ENCODE measurements around the gene PPP1R15A. TPM values are rescaled to one million over a fixed set of nuclear protein-coding genes. Genes with fewer than 3 reads are reported as not detected.

The PPP1R15A gene
- total and polyA plus RNA-seq, 2 of the 8 experiments (the other 6 are each of a cell fraction or from before 2014, with no cell fraction given) = 4.1 to 14.0 TPM

DNA sequence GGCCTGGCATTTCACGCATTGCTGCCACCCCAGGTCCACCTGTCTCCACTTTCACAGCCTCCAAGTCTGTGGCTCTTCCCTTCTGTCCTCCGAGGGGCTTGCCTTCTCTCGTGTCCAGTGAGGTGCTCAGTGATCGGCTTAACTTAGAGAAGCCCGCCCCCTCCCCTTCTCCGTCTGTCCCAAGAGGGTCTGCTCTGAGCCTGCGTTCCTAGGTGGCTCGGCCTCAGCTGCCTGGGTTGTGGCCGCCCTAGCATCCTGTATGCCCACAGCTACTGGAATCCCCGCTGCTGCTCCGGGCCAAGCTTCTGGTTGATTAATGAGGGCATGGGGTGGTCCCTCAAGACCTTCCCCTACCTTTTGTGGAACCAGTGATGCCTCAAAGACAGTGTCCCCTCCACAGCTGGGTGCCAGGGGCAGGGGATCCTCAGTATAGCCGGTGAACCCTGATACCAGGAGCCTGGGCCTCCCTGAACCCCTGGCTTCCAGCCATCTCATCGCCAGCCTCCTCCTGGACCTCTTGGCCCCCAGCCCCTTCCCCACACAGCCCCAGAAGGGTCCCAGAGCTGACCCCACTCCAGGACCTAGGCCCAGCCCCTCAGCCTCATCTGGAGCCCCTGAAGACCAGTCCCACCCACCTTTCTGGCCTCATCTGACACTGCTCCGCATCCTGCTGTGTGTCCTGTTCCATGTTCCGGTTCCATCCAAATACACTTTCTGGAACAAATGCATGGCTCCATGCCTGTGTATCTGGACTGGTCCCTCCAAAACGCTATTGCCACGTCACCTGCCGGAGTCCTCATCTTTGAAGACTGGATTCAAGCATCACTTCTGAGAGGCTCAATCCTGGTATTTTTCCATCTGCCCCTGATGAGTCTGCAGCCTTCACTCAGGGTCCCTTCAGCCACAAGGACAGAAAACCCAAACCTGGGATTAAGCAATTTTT, 50.6 kb downstream of the PPP1R15A start (continued):
- no peak for TF ChIP-seq FOSL1 (IDR thresholded peaks at IDR 0.05; ENCODE audit: insufficient read depth, low read depth, low read length)
- TF ChIP-seq RFX5 (IDR thresholded peaks at IDR 0.05; ENCODE audit: borderline replicate concordance, low read depth, low read length) = no peak
- no peak for TF ChIP-seq CHD1 (IDR thresholded peaks at IDR 0.05; ENCODE audit: low read depth, low read length)
- no peak for TF ChIP-seq RXRA (IDR thresholded peaks at IDR 0.05; ENCODE audit: insufficient read depth, low read depth, low read length)
- TF ChIP-seq YY1 (IDR thresholded peaks at IDR 0.05; ENCODE audit: low read depth, low read length) = no peak
- TF ChIP-seq, protein P1, sequence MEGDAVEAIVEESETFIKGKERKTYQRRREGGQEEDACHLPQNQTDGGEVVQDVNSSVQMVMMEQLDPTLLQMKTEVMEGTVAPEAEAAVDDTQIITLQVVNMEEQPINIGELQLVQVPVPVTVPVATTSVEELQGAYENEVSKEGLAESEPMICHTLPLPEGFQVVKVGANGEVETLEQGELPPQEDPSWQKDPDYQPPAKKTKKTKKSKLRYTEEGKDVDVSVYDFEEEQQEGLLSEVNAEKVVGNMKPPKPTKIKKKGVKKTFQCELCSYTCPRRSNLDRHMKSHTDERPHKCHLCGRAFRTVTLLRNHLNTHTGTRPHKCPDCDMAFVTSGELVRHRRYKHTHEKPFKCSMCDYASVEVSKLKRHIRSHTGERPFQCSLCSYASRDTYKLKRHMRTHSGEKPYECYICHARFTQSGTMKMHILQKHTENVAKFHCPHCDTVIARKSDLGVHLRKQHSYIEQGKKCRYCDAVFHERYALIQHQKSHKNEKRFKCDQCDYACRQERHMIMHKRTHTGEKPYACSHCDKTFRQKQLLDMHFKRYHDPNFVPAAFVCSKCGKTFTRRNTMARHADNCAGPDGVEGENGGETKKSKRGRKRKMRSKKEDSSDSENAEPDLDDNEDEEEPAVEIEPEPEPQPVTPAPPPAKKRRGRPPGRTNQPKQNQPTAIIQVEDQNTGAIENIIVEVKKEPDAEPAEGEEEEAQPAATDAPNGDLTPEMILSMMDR (IDR thresholded peaks at IDR 0.05; ENCODE audit: control extremely low read depth in 1 of 3, insufficient read depth in 1 of 3, low read depth in 1 of 3, low read length in 3 of 3) = no peak
- no peak for TF ChIP-seq JUN (IDR thresholded peaks at IDR 0.05; ENCODE audit: low read depth, low read length)
- TF ChIP-seq RAD21 (IDR thresholded peaks at IDR 0.05 in 1 of 2, conservative IDR thresholded peaks at IDR 0.05 in 1 of 2; ENCODE audit: low read depth in 2 of 2, low read length in 2 of 2) = no peak
- TF ChIP-seq CTBP2 (IDR thresholded peaks at IDR 0.05; ENCODE audit: borderline replicate concordance, insufficient read depth, insufficient read length, low read length) = no peak

Data from H1 (cell line).